ENCODE results near the gene NEDD9.
A peak's percentile ranks its signal among the peaks of the same experiment; 100 is the strongest.

Gene NEDD9

GRCh38 chr6:11217360-11218101, 14.9 kb downstream of the NEDD9 start:
- DNase-seq, result no peak

- DNase-seq, result no peak
These were observed 16.7 kb downstream of the NEDD9 start for GRCh38 chr6:11215773-11216172.

GRCh38 chr6:11214901-11215300, 17.6 kb downstream of the NEDD9 start:
- DNase-seq, result no peak

GRCh38 chr6:11214084-11214833, 18.2 kb downstream of the NEDD9 start:
- no peak for DNase-seq

GRCh38 chr6:11213422-11214021, 18.9 kb downstream of the NEDD9 start:
- DNase-seq, result no peak

GRCh38 chr6:11212664-11213063, 19.8 kb downstream of the NEDD9 start:
- no peak for DNase-seq

- DNase-seq, result no peak
These were observed 21.2 kb downstream of the NEDD9 start for GRCh38 chr6:11211254-11211653.

GRCh38 chr6:11210386-11211138, 21.9 kb downstream of the NEDD9 start:
- no peak for DNase-seq

GRCh38 chr6:11209906-11210305, 22.6 kb downstream of the NEDD9 start:
- no peak for DNase-seq

- no peak for DNase-seq
These were observed 23.1 kb downstream of the NEDD9 start for GRCh38 chr6:11209369-11209768.

GRCh38 chr6:11208854-11209253, 23.6 kb downstream of the NEDD9 start:
- DNase-seq, result no peak

- DNase-seq, result no peak
These were observed 24.2 kb downstream of the NEDD9 start for GRCh38 chr6:11208267-11208666.

GRCh38 chr6:11207199-11207968, 25.1 kb downstream of the NEDD9 start:
- DNase-seq, result no peak

- DNase-seq, result no peak
These were observed 25.9 kb downstream of the NEDD9 start for GRCh38 chr6:11206576-11206975.

GRCh38 chr6:11204794-11205366, 27.6 kb downstream of the NEDD9 start:
- DNase-seq, result no peak

GRCh38 chr6:11204005-11204399, 28.5 kb downstream of the NEDD9 start:
- DNase-seq, result no peak

- DNase-seq, result no peak
These were observed 29.0 kb downstream of the NEDD9 start for GRCh38 chr6:11203306-11204004.

- peak; percentile 2 for DNase-seq
These were observed 29.8 kb downstream of the NEDD9 start for GRCh38 chr6:11202513-11203305.

GRCh38 chr6:11201772-11202512, 30.5 kb downstream of the NEDD9 start:
- DNase-seq, result no peak

- no peak for DNase-seq
These were observed 31.5 kb downstream of the NEDD9 start for GRCh38 chr6:11201015-11201414.
